Erythroblast (primary cell): ENCODE measurements around the gene SPP1.

Experiments
- GATA1 ChIP-seq: IDR thresholded peaks from 2 replicates; pipeline ENCODE4 v1.6.1; 2011; ENCODE audit warnings: low read depth, mild to moderate bottlenecking, control low read depth, low read length, moderate library complexity
- POLR2A ChIP-seq: IDR thresholded peaks from 2 replicates; pipeline ENCODE4 v1.6.1; 2011; ENCODE audit warnings: mild to moderate bottlenecking, low read length

- TF ChIP-seq POLR2A (no peak), GATA1 (no peak)
These were observed 42.2 kb upstream of the SPP1 start for GRCh38 chr4:87933337-87933736.
